GM12864 (cell line): Measurements from ENCODE around the gene TFF3.

Source experiments
- DNase-seq: peaks from one replicate; pipeline ENCODE4 v3.0.0-alpha.2; 2011; ENCODE audit warnings: low read depth
- H3K4me3 ChIP-seq: 2 replicates; pipeline ENCODE4 v1.5.1; 2011; ENCODE audit warnings: mild to moderate bottlenecking, low read depth, low read length, control low read depth
- CTCF ChIP-seq: IDR thresholded peaks from 2 replicates; pipeline ENCODE4 v1.5.1; 2011; ENCODE audit warnings: low read depth, mild to moderate bottlenecking, moderate library complexity, low read length, control low read depth, inconsistent platforms; ENCODE audit errors: missing control alignments

Gene TFF3

GRCh38 chr21:42346866-42347600 lies 31.8 kb upstream of the TFF3 start:
- H3K4me3 ChIP-seq: no peak overlapping the region
- no peak for DNase-seq
- TF ChIP-seq CTCF: no peak

DNA sequence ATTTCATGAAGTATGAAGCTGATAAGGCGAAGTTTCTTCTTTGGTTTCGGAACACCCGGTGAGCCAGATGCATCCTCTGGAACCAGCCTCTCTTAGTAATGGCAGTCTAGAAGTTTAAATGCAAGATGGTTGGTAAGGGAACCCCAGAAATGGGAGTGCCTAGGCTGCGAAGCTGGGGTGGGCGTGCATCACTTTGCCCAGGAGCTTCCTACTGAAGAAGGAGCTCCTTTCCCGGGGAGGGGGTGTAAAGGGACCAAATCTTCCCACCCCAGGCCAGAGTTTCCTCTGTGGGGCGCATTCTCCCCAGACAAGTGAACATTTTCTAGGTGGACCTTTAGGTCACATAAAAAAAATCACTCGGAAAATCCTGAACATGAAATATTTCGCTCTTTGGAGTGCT lies 31.2 kb upstream of the TFF3 start:
- TF ChIP-seq CTCF: no peak
- H3K4me3 ChIP-seq: no peak overlapping the region
- no peak for DNase-seq

GRCh38 chr21:42344631-42345030 lies 29.4 kb upstream of the TFF3 start:
- no peak for DNase-seq
- no peak for TF ChIP-seq CTCF
- H3K4me3 ChIP-seq: no peak overlapping the region

DNA sequence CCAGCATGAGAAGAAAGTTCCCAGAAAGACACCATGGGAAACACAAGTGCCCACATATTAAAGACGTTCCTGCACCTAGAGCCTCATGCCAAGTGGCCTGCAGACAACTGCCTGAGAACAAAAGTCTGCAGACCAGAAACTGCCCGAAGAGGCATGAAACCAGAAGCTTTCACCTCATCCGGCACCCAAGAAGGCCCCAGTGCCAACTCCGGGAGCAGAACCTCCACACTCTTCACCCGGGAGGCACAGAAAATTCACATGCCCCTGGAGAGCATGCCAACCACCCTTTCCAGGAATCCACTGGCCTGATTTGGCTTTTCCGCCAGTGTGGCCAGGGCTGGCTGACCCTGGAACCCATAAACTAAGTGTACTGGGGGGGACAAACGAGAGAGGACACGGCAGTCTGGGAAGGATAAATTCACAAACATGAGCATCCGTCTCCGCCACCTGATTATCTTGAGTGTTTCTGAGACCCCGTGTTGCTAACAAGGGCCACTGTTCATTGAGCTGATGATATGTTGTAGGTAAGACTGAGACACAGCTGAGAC lies 28.8 kb upstream of the TFF3 start:
- H3K4me3 ChIP-seq: no peak overlapping the region
- DNase-seq: no peak
- no peak for TF ChIP-seq CTCF

DNA sequence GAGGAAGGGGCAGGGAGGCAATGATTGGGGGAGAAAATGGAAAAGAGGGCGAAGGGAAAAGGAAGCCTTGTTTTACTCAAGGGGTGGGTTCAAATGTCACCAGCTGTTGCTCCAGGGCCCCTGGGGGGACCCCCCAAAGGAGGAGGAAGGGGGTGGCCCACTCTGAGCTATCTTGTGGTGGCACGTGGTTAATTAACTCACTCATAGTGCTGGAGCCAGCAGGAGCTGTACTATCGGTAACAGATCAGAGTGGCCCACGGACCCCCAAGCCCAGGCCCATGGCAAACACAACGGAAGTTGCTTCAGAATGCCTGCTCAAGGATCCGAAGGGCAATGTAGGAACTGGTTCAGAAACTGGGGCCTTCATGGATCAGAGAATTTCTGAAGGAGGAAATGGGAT lies 28.3 kb upstream of the TFF3 start:
- no peak overlapping the region for H3K4me3 ChIP-seq
- no peak for DNase-seq
- no peak for TF ChIP-seq CTCF

DNA sequence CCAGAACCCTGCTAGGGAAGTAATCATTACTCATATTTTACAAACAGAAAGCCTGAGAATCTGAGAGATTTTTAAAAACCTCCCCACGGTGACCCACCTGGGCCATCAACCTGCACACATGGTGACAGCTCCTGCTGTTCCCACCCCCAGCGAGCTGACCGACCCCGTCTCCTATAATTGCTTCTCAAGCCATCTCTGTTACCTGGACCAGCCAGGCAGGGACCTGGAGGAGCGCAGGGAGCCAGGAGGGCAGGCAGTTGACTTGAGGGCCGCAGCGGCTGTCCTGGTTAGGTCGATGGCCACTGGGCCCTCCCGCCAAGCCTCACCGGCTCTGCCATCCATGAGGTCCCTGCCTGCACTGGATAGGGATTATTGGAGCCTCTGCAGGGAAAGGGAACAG lies 27.9 kb upstream of the TFF3 start:
- TF ChIP-seq CTCF: no peak
- no peak overlapping the region for H3K4me3 ChIP-seq
- DNase-seq: no peak
